Measurements from ENCODE around the gene IMMP1L.

IMMP1L gene

GRCh38 chr11:31404614-31405013 is 104.8 kb downstream of the IMMP1L start:
- Histone ChIP-seq H4K8ac (ENCODE audit: low read depth, low read length) (no peak overlapping the region), H2BK5ac (ENCODE audit: low read length) (no peak overlapping the region)

GRCh38 chr11:31397239-31397834 is 112.1 kb downstream of the IMMP1L start:
- Histone ChIP-seq H3K36me3 (replicated peaks in 1 of 2; ENCODE audit: control insufficient read depth in 2 of 2, insufficient read depth in 2 of 2, low read length in 2 of 2) (peaks cover 7 to 41% of the 10 kb centered on the region in 2 donors), H3K18ac (ENCODE audit: low read length) (no peak overlapping the region), H3K9ac (ENCODE audit: low read depth, low read length, poor library complexity) (no peak overlapping the region), H4K91ac (ENCODE audit: low read depth, low read length, poor library complexity) (no peak overlapping the region), H3K27ac (replicated peaks; ENCODE audit: low read length) (no peak overlapping the region), H2BK120ac (ENCODE audit: low read depth, low read length) (no peak overlapping the region), H3K9me3 (replicated peaks in 1 of 2; ENCODE audit: control insufficient read depth in 2 of 2, insufficient read depth in 1 of 2, low read depth in 1 of 2, low read length in 2 of 2) (peaks cover 11 to 25% of the 10 kb centered on the region in 2 donors), H3K4ac (ENCODE audit: low read length) (no peak overlapping the region), H2AFZ (ENCODE audit: low read length) (no peak overlapping the region), H2BK15ac (ENCODE audit: low read length) (no peak overlapping the region), H3K23ac (ENCODE audit: low read depth, low read length, poor library complexity) (no peak overlapping the region), H3K4me2 (ENCODE audit: insufficient read depth, low read length, poor library complexity, severe bottlenecking) (no peak overlapping the region), H3K4me1 (ENCODE audit: control insufficient read depth in 2 of 2, insufficient read depth in 1 of 2, low read depth in 1 of 2, low read length in 2 of 2) (no peaks in the 10 kb centered on the region), H3K14ac (ENCODE audit: low read length) (no peak overlapping the region), H2BK12ac (ENCODE audit: low read length) (no peak overlapping the region), H3K79me1 (ENCODE audit: low read depth, low read length) (no peaks in the 10 kb centered on the region), H3K27me3 (ENCODE audit: control insufficient read depth in 3 of 3, insufficient read depth in 3 of 3, low read depth in 1 of 3, low read length in 3 of 3) (no peaks in the 10 kb centered on the region), H2AK5ac (ENCODE audit: low read depth, low read length) (no peak overlapping the region), H2BK5ac (ENCODE audit: low read length) (no peak overlapping the region), H3K4me3 (ENCODE audit: low read length in 2 of 2) (no peak overlapping the region), H4K8ac (ENCODE audit: low read depth, low read length) (no peak overlapping the region)
- DNase-seq (ENCODE audit: low spot score) = no peak
- no CpG with 5 or more reads among the region's 5 CpGs for WGBS, 2 donors (ENCODE audit: extremely low coverage in 2 of 2, insufficient read length in 2 of 2, insufficient replicate concordance in 1 of 2)

More at GRCh38 chr11:31404614-31405013, 104.8 kb downstream of the IMMP1L start:
- Histone ChIP-seq H3K79me1 (ENCODE audit: low read depth, low read length) (no peaks in the 10 kb centered on the region), H2BK15ac (ENCODE audit: low read length) (no peak overlapping the region), H3K4me2 (ENCODE audit: insufficient read depth, low read length, poor library complexity, severe bottlenecking) (no peak overlapping the region), H3K9ac (ENCODE audit: low read depth, low read length, poor library complexity) (no peak overlapping the region), H2AFZ (ENCODE audit: low read length) (no peak overlapping the region), H3K23ac (ENCODE audit: low read depth, low read length, poor library complexity) (no peak overlapping the region), H3K4ac (ENCODE audit: low read length) (no peak overlapping the region), H3K9me3 (replicated peaks in 1 of 2; ENCODE audit: control insufficient read depth in 2 of 2, insufficient read depth in 1 of 2, low read depth in 1 of 2, low read length in 2 of 2) (peaks cover 0 to 7% of the 10 kb centered on the region in 2 donors), H3K18ac (ENCODE audit: low read length) (no peak overlapping the region), H3K27me3 (ENCODE audit: control insufficient read depth in 3 of 3, insufficient read depth in 3 of 3, low read depth in 1 of 3, low read length in 3 of 3) (no peaks in the 10 kb centered on the region), H3K27ac (replicated peaks; ENCODE audit: low read length) (no peak overlapping the region), H2AK5ac (ENCODE audit: low read depth, low read length) (no peak overlapping the region), H3K4me1 (ENCODE audit: control insufficient read depth in 2 of 2, insufficient read depth in 1 of 2, low read depth in 1 of 2, low read length in 2 of 2) (no peaks in the 10 kb centered on the region), H2BK120ac (ENCODE audit: low read depth, low read length) (no peak overlapping the region), H3K36me3 (replicated peaks in 1 of 2; ENCODE audit: control insufficient read depth in 2 of 2, insufficient read depth in 2 of 2, low read length in 2 of 2) (peaks cover 0 to 11% of the 10 kb centered on the region in 2 donors), H3K14ac (ENCODE audit: low read length) (no peak overlapping the region), H3K4me3 (ENCODE audit: low read length in 2 of 2) (no peak overlapping the region), H2BK12ac (ENCODE audit: low read length) (no peak overlapping the region), H4K91ac (ENCODE audit: low read depth, low read length, poor library complexity) (no peak overlapping the region)
- no peak for DNase-seq (ENCODE audit: low spot score)

- H3K36me3 ChIP-seq (replicated peaks in 1 of 2; ENCODE audit: control insufficient read depth in 2 of 2, insufficient read depth in 2 of 2, low read length in 2 of 2) = peaks cover 5 to 23% of the 10 kb centered on the region in 2 donors
- no peak for DNase-seq (ENCODE audit: low spot score)
- no peak overlapping the region for H3K14ac ChIP-seq (ENCODE audit: low read length)
- no peaks in the 10 kb centered on the region for H3K79me1 ChIP-seq (ENCODE audit: low read depth, low read length)
- H4K91ac ChIP-seq (ENCODE audit: low read depth, low read length, poor library complexity) = no peak overlapping the region
- H3K4me2 ChIP-seq (ENCODE audit: insufficient read depth, low read length, poor library complexity, severe bottlenecking) = no peak overlapping the region
- WGBS, 2 donors (ENCODE audit: extremely low coverage in 2 of 2, insufficient read length in 2 of 2, insufficient replicate concordance in 1 of 2) = no CpG with 5 or more reads among the region's 2 CpGs
- H2BK15ac ChIP-seq (ENCODE audit: low read length) = no peak overlapping the region
- no peak overlapping the region for H2AK5ac ChIP-seq (ENCODE audit: low read depth, low read length)
- no peaks in the 10 kb centered on the region for H3K4me1 ChIP-seq (ENCODE audit: control insufficient read depth in 2 of 2, insufficient read depth in 1 of 2, low read depth in 1 of 2, low read length in 2 of 2)
- H3K4ac ChIP-seq (ENCODE audit: low read length) = no peak overlapping the region
- no peak overlapping the region for H2BK120ac ChIP-seq (ENCODE audit: low read depth, low read length)
- H3K27me3 ChIP-seq (ENCODE audit: control insufficient read depth in 3 of 3, insufficient read depth in 3 of 3, low read depth in 1 of 3, low read length in 3 of 3) = no peaks in the 10 kb centered on the region
- H2BK5ac ChIP-seq (ENCODE audit: low read length) = no peak overlapping the region
- H3K18ac ChIP-seq (ENCODE audit: low read length) = no peak overlapping the region
- H2BK12ac ChIP-seq (ENCODE audit: low read length) = no peak overlapping the region
- no peak overlapping the region for H3K23ac ChIP-seq (ENCODE audit: low read depth, low read length, poor library complexity)
- no peak overlapping the region for H3K9ac ChIP-seq (ENCODE audit: low read depth, low read length, poor library complexity)
- no peak overlapping the region for H3K27ac ChIP-seq (replicated peaks; ENCODE audit: low read length)
- H3K9me3 ChIP-seq (replicated peaks in 1 of 2; ENCODE audit: control insufficient read depth in 2 of 2, insufficient read depth in 1 of 2, low read depth in 1 of 2, low read length in 2 of 2) = peaks cover 4 to 28% of the 10 kb centered on the region in 2 donors
- H4K8ac ChIP-seq (ENCODE audit: low read depth, low read length) = no peak overlapping the region
- no peak overlapping the region for H3K4me3 ChIP-seq (ENCODE audit: low read length in 2 of 2)
- no peak overlapping the region for H2AFZ ChIP-seq (ENCODE audit: low read length)
Measured at GRCh38 chr11:31387379-31387778, 122.0 kb downstream of the IMMP1L start.

- no peak overlapping the region for H3K4me2 ChIP-seq (ENCODE audit: insufficient read depth, low read length, poor library complexity, severe bottlenecking)
- H3K9ac ChIP-seq (ENCODE audit: low read depth, low read length, poor library complexity) = no peak overlapping the region
- no peak overlapping the region for H3K23ac ChIP-seq (ENCODE audit: low read depth, low read length, poor library complexity)
- no peak overlapping the region for H3K27ac ChIP-seq (replicated peaks; ENCODE audit: low read length)
- H2AFZ ChIP-seq (ENCODE audit: low read length) = no peak overlapping the region
- H3K79me1 ChIP-seq (ENCODE audit: low read depth, low read length) = no peaks in the 10 kb centered on the region
- no peak overlapping the region for H3K18ac ChIP-seq (ENCODE audit: low read length)
- H3K4ac ChIP-seq (ENCODE audit: low read length) = no peak overlapping the region
- no peaks in the 10 kb centered on the region for H3K27me3 ChIP-seq (ENCODE audit: control insufficient read depth in 3 of 3, insufficient read depth in 3 of 3, low read depth in 1 of 3, low read length in 3 of 3)
- no peak overlapping the region for H2BK5ac ChIP-seq (ENCODE audit: low read length)
- no CpG with 5 or more reads among the region's 1 CpG for WGBS, 2 donors (ENCODE audit: extremely low coverage in 2 of 2, insufficient read length in 2 of 2, insufficient replicate concordance in 1 of 2)
- peaks cover 4 to 21% of the 10 kb centered on the region in 2 donors for H3K9me3 ChIP-seq (replicated peaks in 1 of 2; ENCODE audit: control insufficient read depth in 2 of 2, insufficient read depth in 1 of 2, low read depth in 1 of 2, low read length in 2 of 2)
- DNase-seq (ENCODE audit: low spot score) = no peak
- no peak overlapping the region for H2BK15ac ChIP-seq (ENCODE audit: low read length)
- no peak overlapping the region for H4K8ac ChIP-seq (ENCODE audit: low read depth, low read length)
- peaks cover 7 to 33% of the 10 kb centered on the region in 2 donors for H3K36me3 ChIP-seq (replicated peaks in 1 of 2; ENCODE audit: control insufficient read depth in 2 of 2, insufficient read depth in 2 of 2, low read length in 2 of 2)
- H3K14ac ChIP-seq (ENCODE audit: low read length) = no peak overlapping the region
- H3K4me1 ChIP-seq (ENCODE audit: control insufficient read depth in 2 of 2, insufficient read depth in 1 of 2, low read depth in 1 of 2, low read length in 2 of 2) = no peaks in the 10 kb centered on the region
- no peak overlapping the region for H2BK120ac ChIP-seq (ENCODE audit: low read depth, low read length)
- no peak overlapping the region for H4K91ac ChIP-seq (ENCODE audit: low read depth, low read length, poor library complexity)
- no peak overlapping the region for H2AK5ac ChIP-seq (ENCODE audit: low read depth, low read length)
- H3K4me3 ChIP-seq (ENCODE audit: low read length in 2 of 2) = no peak overlapping the region
- no peak overlapping the region for H2BK12ac ChIP-seq (ENCODE audit: low read length)
Measured at GRCh38 chr11:31383116-31383515, 126.3 kb downstream of the IMMP1L start.
